ENCODE measurements around the gene CD244. TPM values are rescaled to one million over a fixed set of nuclear protein-coding genes. Genes with fewer than 3 reads are reported as not detected.
A peak's percentile ranks its signal among the peaks of the same experiment; 100 is the strongest.

Gene CD244
- total RNA-seq, 2 donors from 2014 or later, result 0.73 to 1.4 TPM

DNA sequence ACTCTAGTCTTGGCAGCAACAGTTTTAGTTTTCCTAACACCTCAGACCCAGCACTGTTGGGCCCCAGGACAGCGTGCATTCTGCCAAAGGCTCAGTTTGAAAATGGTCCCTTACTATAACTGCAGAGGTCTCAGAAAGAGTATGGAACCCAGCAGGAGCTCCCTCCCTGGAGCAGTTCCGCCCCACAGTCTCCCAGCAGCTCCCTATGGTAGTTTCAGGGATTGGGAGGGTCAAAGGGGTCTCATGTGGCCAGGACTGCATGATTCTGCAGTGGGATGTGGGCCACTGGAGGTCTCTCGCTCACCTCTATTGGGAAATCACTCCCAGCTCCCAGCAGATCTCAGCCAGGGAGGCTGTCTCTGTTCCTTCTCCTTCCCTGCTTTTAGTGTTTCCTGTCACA lies 54.4 kb downstream of the CD244 start:
- no peak for ATAC-seq

DNA sequence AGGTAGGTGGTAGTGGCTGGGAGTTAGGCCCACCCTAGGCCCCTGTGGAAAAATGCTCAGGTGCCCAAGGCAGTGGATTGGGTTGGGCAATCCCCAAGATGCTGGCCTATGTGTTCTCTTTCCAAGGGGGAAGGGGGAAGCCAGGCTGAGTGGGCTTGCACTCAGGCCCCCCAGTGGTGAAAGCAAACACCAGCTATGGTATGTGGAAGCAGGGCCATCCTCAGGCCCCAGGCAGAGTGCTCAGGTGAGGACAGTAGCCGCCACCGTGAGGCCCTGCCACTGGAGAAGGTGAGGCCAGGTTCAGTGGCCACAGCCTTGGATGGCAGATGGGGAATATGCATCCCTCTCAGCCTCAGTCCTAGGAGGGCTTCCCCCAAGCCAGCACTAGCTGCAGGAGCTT lies 54.9 kb downstream of the CD244 start:
- Mint-ChIP-seq H3K4me3 (peak overlapping the region; percentile 8), H3K36me3 (ENCODE audit: low read depth) (peaks cover 10% of the 10 kb centered on the region), H3K27me3 (no peaks in the 10 kb centered on the region), H3K4me1 (peaks cover 59% of the 10 kb centered on the region), H3K27ac (peak overlapping the region; percentile 0)
- DNase-seq (no peak), ATAC-seq (no peak)
- H3K9me3 ChIP-seq (ENCODE audit: control insufficient read depth, low read length, poor library complexity, severe bottlenecking), result no peaks in the 10 kb centered on the region

More for the DNA sequence above, 54.4 kb downstream of the CD244 start:
- Mint-ChIP-seq H3K4me1 (peaks cover 62% of the 10 kb centered on the region), H3K27me3 (no peaks in the 10 kb centered on the region), H3K27ac (peak overlapping the region; percentile 45), H3K4me3 (peak overlapping the region; percentile 36), H3K36me3 (ENCODE audit: low read depth) (peaks cover 13% of the 10 kb centered on the region)
- DNase-seq, result no peak
- no peaks in the 10 kb centered on the region for H3K9me3 ChIP-seq (ENCODE audit: control insufficient read depth, low read length, poor library complexity, severe bottlenecking)

DNA sequence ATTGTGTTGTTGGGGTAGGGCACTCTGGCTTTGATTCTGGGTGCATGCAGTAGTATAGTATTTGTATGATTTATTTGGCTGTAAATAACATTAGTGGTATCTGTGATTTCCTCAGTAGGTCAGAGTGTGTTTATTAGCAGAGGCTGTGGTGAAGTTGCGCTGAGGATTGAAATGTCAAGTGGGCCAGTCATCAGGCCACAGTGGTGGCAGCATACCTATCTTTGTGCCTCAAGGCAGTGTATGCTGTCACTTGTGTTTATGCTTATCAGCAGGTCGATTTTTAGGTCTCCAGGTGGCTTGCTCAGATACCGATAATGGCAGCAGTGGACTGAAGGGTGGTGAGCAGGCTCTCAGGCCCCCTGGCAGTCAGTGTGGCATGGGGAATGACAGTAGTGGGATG lies 55.4 kb downstream of the CD244 start:
- Mint-ChIP-seq H3K4me1 (peaks cover 58% of the 10 kb centered on the region), H3K27ac (peak overlapping the region; percentile 0), H3K4me3 (peak overlapping the region; percentile 8), H3K36me3 (ENCODE audit: low read depth) (peaks cover 10% of the 10 kb centered on the region), H3K27me3 (no peaks in the 10 kb centered on the region)
- DNase-seq (no peak), ATAC-seq (no peak)
- no peaks in the 10 kb centered on the region for H3K9me3 ChIP-seq (ENCODE audit: control insufficient read depth, low read length, poor library complexity, severe bottlenecking)

DNA sequence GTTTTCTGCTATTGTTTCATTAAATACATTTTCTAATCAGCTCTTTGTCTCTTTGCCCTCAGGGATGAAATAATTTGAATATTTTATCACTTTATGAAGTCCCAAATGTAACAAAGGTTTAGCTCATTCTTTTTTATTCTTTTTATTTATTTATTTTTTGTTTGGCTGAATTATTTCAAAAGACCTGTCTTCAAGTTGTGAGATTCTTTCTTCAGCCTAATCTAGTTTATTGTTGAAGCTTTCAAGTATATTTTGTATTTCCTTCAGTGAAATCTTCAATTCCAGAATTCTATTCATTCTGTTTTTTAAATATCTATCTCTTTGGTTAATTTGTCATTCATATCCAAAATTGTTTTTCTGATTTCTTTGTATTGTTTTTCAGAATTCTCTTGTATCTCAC lies 55.9 kb downstream of the CD244 start:
- Mint-ChIP-seq H3K36me3 (ENCODE audit: low read depth) (peaks cover 8% of the 10 kb centered on the region), H3K27ac (peak overlapping the region; percentile 0), H3K27me3 (no peaks in the 10 kb centered on the region), H3K4me3 (no peak overlapping the region), H3K4me1 (peaks cover 53% of the 10 kb centered on the region)
- no peak for ATAC-seq
- no peak for DNase-seq
- no peaks in the 10 kb centered on the region for H3K9me3 ChIP-seq (ENCODE audit: control insufficient read depth, low read length, poor library complexity, severe bottlenecking)

DNA sequence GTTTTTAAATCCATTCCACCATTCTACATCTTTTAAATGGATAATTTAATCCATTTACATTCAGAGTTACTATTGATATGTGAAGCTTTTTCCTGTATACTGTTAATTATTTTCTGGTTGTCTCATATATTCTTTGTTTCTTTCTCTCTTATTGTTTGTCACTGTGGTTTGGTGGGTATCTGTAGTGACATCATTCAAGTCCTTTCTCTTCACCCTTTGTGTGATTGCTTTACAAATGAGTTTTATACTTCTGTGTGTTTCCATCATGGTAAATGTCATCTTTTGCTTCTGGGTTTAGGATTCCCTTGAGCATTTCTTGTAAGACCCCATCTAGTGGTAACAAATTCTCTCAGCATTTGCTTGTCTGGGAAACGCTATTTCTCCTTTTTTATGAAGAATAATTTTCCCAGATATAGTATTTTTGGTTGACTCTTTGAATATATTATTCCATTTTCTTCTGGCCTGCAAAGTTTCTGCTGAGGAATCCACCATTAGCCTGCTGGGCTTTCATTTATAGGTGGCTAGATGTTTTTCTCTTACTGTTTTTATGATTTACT lies 56.5 kb downstream of the CD244 start:
- peaks cover 6% of the 10 kb centered on the region for H3K36me3 Mint-ChIP-seq (ENCODE audit: low read depth)
- peak; percentile 59 for ATAC-seq
- no peaks in the 10 kb centered on the region for H3K27me3 Mint-ChIP-seq
- H3K9me3 ChIP-seq (ENCODE audit: control insufficient read depth, low read length, poor library complexity, severe bottlenecking), result no peaks in the 10 kb centered on the region
- DNase-seq, result no peak
- peaks cover 53% of the 10 kb centered on the region for H3K4me1 Mint-ChIP-seq
- H3K4me3 Mint-ChIP-seq, result no peak overlapping the region
- H3K27ac Mint-ChIP-seq, result no peak overlapping the region

DNA sequence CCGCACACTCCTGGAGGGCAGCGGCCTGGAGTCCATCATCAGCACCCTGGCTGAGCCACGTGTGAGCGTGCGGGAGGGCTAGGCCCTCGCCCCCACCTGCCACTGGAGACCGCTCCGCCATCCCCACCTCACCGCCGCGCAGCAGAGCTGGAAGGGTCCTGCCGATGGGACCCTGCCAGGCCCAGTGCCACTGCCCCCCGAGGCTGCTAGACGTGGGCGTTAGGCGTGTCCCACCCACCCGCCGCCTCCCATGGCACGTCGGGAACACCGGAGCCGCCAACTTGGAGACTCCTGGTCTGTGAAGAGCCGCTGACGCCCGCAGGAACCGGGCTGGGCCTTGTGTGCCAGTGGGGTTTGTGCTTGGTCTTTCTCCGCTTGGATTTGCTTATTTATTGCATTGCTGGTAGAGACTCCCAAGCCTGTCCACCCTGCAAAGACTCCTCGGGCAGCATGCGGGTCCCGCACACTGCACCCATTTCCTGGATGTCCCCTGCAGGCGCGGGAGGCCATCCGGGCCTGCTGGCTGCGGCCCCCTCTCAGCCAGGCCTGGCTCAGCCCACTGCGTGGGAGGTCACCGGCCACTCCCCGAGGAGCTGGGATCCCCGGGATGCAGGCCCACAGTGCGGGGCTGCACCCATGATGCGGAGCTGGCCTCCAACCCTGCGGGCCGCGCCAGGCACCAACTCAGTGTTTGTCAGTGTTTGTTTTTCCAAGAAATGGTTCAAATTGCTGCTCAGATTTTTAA lies 60.7 kb downstream of the CD244 start:
- no peaks in the 10 kb centered on the region for H3K27me3 Mint-ChIP-seq
- peak overlapping the region; percentile 95 for H3K4me3 Mint-ChIP-seq
- no peak for DNase-seq
- peaks cover 10% of the 10 kb centered on the region for H3K36me3 Mint-ChIP-seq (ENCODE audit: low read depth)
- H3K27ac Mint-ChIP-seq, result peak overlapping the region; percentile 98
- no peaks in the 10 kb centered on the region for H3K9me3 ChIP-seq (ENCODE audit: control insufficient read depth, low read length, poor library complexity, severe bottlenecking)
- peaks cover 60% of the 10 kb centered on the region for H3K4me1 Mint-ChIP-seq
- no peak for ATAC-seq

DNA sequence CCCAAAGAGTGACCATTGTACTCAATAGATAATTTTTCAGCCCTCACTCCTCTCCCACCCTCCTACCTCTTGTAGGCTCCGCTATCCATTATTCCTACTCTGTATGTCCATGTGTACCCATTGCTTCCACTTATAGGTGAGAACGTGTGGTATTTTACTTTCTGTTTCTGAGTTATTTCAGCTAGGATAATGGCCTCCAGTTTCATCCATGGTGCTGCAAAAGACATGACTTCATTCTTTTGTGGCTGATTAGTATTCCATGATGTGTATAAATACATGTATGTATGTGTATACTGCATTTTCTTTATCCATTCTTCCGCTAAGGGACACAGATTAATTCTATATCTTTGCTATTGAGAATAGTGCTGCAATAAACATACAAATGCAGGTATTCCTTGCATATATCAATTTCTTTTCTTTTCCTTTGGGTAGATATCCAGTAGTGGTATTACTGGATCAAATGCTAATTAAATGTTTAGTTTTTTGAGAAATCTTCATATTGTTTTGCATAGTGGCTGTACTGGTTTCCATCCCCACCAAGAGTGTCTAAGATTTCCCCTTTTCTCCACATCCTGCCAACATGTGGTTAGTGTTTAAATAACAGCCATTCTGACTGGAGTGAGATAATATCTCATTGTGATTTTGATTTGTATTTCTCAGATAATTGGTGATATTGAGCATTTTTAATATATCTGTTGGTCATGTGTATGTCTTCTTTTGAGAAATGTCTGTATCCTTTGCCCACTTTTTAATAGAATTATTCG lies 61.9 kb downstream of the CD244 start:
- H3K4me3 Mint-ChIP-seq, result peak overlapping the region; percentile 95
- H3K9me3 ChIP-seq (ENCODE audit: control insufficient read depth, low read length, poor library complexity, severe bottlenecking), result no peaks in the 10 kb centered on the region
- peak; percentile 59 for ATAC-seq
- DNase-seq, result no peak
- no peaks in the 10 kb centered on the region for H3K27me3 Mint-ChIP-seq
- peaks cover 59% of the 10 kb centered on the region for H3K4me1 Mint-ChIP-seq
- H3K27ac Mint-ChIP-seq, result peak overlapping the region; percentile 98
- peaks cover 7% of the 10 kb centered on the region for H3K36me3 Mint-ChIP-seq (ENCODE audit: low read depth)

DNA sequence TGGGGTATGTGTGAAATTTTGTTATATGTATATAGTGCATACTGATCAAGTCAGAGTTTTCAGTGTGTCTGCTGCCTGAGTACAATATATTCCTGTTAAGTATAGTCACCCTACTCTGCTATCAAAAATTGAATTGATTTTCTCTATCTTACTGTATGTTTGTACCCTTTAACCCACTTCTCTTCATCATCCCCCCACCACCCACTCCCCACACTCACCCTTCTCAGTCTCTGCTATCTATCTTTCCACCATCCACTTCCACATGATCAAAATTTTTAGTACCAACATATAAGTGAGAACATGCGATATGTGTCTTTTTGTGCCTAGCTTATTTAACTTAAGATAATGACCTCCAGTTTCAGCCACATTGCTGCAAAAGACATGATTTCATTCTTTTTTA lies 62.5 kb downstream of the CD244 start:
- peaks cover 7% of the 10 kb centered on the region for H3K36me3 Mint-ChIP-seq (ENCODE audit: low read depth)
- H3K27me3 Mint-ChIP-seq, result no peaks in the 10 kb centered on the region
- H3K4me1 Mint-ChIP-seq, result peaks cover 65% of the 10 kb centered on the region
- no peaks in the 10 kb centered on the region for H3K9me3 ChIP-seq (ENCODE audit: control insufficient read depth, low read length, poor library complexity, severe bottlenecking)
- peak overlapping the region; percentile 98 for H3K27ac Mint-ChIP-seq
- DNase-seq, result no peak
- H3K4me3 Mint-ChIP-seq, result peak overlapping the region; percentile 95
- ATAC-seq, result no peak

DNA sequence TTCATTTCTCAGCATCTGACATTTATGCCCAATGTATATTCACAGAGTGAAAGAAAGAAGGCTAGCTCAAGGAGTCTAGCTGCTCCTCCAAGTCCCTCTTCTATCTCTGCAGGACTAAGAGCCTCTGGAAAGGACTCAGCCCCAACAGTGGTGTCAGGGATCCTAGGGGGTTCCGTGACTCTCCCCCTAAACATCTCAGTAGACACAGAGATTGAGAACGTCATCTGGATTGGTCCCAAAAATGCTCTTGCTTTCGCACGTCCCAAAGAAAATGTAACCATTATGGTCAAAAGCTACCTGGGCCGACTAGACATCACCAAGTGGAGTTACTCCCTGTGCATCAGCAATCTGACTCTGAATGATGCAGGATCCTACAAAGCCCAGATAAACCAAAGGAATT lies 63.0 kb downstream of the CD244 start:
- Mint-ChIP-seq H3K27ac (peak overlapping the region; percentile 98), H3K4me1 (peaks cover 65% of the 10 kb centered on the region), H3K36me3 (ENCODE audit: low read depth) (peaks cover 7% of the 10 kb centered on the region), H3K4me3 (peak overlapping the region; percentile 95), H3K27me3 (no peaks in the 10 kb centered on the region)
- no peak for DNase-seq
- ATAC-seq, result no peak
- H3K9me3 ChIP-seq (ENCODE audit: control insufficient read depth, low read length, poor library complexity, severe bottlenecking), result no peaks in the 10 kb centered on the region

DNA sequence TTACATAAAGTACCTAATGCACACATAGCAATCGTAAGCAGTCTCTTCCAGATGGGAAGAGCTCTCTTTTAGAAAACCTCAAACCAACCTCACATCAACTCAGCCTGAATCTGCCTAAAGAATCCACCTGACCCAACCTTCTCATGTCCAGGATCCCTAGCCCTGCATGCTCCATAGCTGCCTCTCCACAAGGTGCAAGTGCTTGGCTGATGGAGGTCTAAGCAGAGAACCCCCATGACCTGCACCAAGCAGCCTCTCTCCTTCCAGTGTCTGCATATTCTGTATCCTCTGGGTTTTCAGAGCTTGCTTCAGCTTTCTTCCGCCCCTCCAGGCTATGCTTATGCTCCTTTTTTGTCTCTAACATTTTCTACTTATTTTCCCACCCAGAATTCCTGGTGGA lies 64.2 kb downstream of the CD244 start:
- Mint-ChIP-seq H3K27me3 (no peaks in the 10 kb centered on the region), H3K36me3 (ENCODE audit: low read depth) (peaks cover 7% of the 10 kb centered on the region)
- no peak for DNase-seq

DNA sequence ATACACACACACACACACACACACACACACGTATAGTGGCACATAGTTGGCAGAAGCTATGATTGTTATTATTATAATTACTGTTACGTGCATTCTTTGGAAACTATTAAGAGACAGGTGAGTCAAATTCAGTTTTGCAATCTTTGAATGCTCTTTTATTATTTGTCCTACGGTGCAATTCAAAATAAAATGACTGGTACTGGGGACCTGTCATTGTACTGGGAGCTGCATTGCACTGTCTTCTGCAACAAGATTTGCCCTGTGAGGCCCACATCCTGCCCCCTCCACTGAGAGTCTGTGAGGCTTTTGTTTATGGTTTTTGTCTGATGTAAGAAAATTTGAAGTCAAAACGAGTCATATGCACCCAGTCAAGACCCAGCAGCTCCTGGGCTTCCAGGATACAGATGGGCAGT lies 64.8 kb downstream of the CD244 start:
- Mint-ChIP-seq H3K27ac (peak overlapping the region; percentile 98), H3K4me1 (peaks cover 62% of the 10 kb centered on the region), H3K4me3 (peak overlapping the region; percentile 95), H3K36me3 (ENCODE audit: low read depth) (peaks cover 7% of the 10 kb centered on the region), H3K27me3 (no peaks in the 10 kb centered on the region)
- ATAC-seq (peak; percentile 51), DNase-seq (peak in 2 of 3 donors; percentile 30 to 34)
- no peaks in the 10 kb centered on the region for H3K9me3 ChIP-seq (ENCODE audit: control insufficient read depth, low read length, poor library complexity, severe bottlenecking)

More for the DNA sequence above, 64.2 kb downstream of the CD244 start:
- Mint-ChIP-seq H3K4me1 (peaks cover 62% of the 10 kb centered on the region), H3K27ac (peak overlapping the region; percentile 98), H3K4me3 (peak overlapping the region; percentile 95)
- ATAC-seq, result no peak
- H3K9me3 ChIP-seq (ENCODE audit: control insufficient read depth, low read length, poor library complexity, severe bottlenecking), result no peaks in the 10 kb centered on the region

DNA sequence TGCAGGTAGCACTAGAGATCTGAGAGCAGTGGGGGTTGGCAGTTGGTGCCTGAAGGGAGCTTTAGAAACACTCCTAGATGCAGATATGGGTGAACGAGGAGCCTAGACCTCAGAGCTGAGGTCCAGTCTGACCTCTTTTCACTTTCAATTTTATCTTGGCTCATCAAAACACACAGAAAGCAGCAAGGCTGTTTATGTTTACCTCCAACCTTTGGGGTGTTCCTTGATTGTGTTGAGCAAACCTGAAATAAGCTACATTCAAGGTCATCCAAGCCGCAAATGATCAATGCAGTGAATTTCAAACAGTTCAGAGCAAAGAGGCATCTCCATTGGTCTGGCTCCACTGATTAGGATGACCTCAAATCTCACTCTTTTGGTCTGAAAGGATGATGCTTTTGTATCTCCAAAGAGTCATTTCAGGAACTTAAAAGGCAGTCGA lies 65.4 kb downstream of the CD244 start:
- H3K27ac Mint-ChIP-seq, result peak overlapping the region; percentile 98
- H3K36me3 Mint-ChIP-seq (ENCODE audit: low read depth), result peaks cover 7% of the 10 kb centered on the region
- no peaks in the 10 kb centered on the region for H3K27me3 Mint-ChIP-seq
- ATAC-seq, result no peak
- H3K9me3 ChIP-seq (ENCODE audit: control insufficient read depth, low read length, poor library complexity, severe bottlenecking), result no peaks in the 10 kb centered on the region
- H3K4me1 Mint-ChIP-seq, result peaks cover 60% of the 10 kb centered on the region
- peak overlapping the region; percentile 95 for H3K4me3 Mint-ChIP-seq
- no peak for DNase-seq

DNA sequence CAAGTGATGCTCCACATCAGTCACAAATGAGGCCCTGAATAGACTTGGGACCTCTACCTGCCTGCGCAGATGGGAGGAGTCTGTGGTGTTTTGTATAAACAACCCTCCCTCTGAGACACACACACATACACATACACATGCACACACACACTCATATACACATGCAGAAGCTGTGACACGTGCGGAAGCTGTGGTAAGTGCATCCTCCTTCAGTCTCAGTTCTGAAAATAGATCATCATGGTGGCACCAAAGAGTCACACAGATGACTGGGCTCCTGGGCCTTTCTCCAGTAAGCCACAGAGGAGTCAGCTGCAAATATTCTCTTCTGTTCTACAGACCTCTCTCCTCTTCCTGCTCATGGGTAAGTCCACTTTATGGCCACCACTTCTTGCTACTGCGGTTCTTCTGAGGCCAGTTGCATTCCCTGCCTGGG lies 66.7 kb downstream of the CD244 start, which contains the start of gene LY9:
LY9 (plus strand) TSS at position 224 of the 433 bp plus-strand sequence; CDS start at position 238, 14 bp downstream.
- DNase-seq (peak; percentile 48 to 70 (median 58)), ATAC-seq (peak; percentile 92)
- H3K4me1 Mint-ChIP-seq, result peaks cover 53% of the 10 kb centered on the region
- H3K27ac Mint-ChIP-seq, result peak within 1 kb of the TSS; percentile 98
- peak within 1 kb of the TSS; percentile 95 for H3K4me3 Mint-ChIP-seq
- peaks cover 7% of the 10 kb centered on the region for H3K36me3 Mint-ChIP-seq (ENCODE audit: low read depth)
- H3K27me3 Mint-ChIP-seq, result no peaks in the 10 kb centered on the region
- H3K9me3 ChIP-seq (ENCODE audit: control insufficient read depth, low read length, poor library complexity, severe bottlenecking), result no peaks in the 10 kb centered on the region
